Loucy (cell line): ENCODE measurements around the gene B9D1.

Experiments
- CTCF ChIP-seq: fragments of 200-600 bp; sonication (generic); conservative IDR thresholded peaks from 2 replicates; pipeline ENCODE4 v1.5.1; 2014; ENCODE audit warnings: mild to moderate bottlenecking, antibody characterized with exemption, low read length
- EZH2phosphoT487 ChIP-seq: fragments of 200-600 bp; IDR thresholded peaks from 2 replicates; pipeline ENCODE4 v1.6.1; 2018; ENCODE audit warnings: antibody characterized with exemption, mild to moderate bottlenecking, moderate library complexity, borderline replicate concordance

GRCh38 chr17:19296786-19297778, 65.4 kb downstream of the B9D1 start:
- TF ChIP-seq EZH2phosphoT487 (no peak), CTCF (no peak)
